Spleen (tissue), 7 donors: ENCODE measurements around the gene AURKAIP1.

Source experiments
- POLR2A ChIP-seq, 3 donors: fragments of 450-650 bp; IDR thresholded peaks; one replicate each; pipeline ENCODE4 v1.5.1; 2017; ENCODE audit warnings: antibody characterized with exemption in 3 of 3, mild to moderate bottlenecking in 1 of 3
- POLR2AphosphoS5 ChIP-seq, 3 donors: sonication (generic); formaldehyde crosslinking; IDR thresholded peaks; one replicate each; pipeline ENCODE4 v1.5.1; 2017; ENCODE audit warnings: antibody characterized with exemption in 3 of 3
- TF ChIP-seq, protein P1 (sequence below), 11 experiments: fragments of 200-600 bp in 7 of 11; fragments of 450-650 bp in 4 of 11; sonication (generic) in 4 of 11; IDR thresholded peaks in 8 of 11; conservative IDR thresholded peaks in 3 of 11; 1 replicate in 7 of 11; 2 replicates in 4 of 11; pipeline versions ENCODE4 v1.4.0 to v1.8.0; 2016 to 2021; ENCODE audit warnings: antibody characterized with exemption in 11 of 11, inconsistent platforms in 4 of 11, mild to moderate bottlenecking in 1 of 11
- donor health status: DM: no; HTN: no; CAD: no; lungs with moderate emphysema.
- donor health status: DM: no; HTN: no; CAD: no.
- donor health status: DM: no; HTN: no; CAD: no.

- TF ChIP-seq POLR2A (IDR thresholded peaks at IDR 0.05) (no peak), POLR2AphosphoS5 (IDR thresholded peaks at IDR 0.05) (peak in 1 of 3 donors; percentile 22)
- TF ChIP-seq, protein P1, sequence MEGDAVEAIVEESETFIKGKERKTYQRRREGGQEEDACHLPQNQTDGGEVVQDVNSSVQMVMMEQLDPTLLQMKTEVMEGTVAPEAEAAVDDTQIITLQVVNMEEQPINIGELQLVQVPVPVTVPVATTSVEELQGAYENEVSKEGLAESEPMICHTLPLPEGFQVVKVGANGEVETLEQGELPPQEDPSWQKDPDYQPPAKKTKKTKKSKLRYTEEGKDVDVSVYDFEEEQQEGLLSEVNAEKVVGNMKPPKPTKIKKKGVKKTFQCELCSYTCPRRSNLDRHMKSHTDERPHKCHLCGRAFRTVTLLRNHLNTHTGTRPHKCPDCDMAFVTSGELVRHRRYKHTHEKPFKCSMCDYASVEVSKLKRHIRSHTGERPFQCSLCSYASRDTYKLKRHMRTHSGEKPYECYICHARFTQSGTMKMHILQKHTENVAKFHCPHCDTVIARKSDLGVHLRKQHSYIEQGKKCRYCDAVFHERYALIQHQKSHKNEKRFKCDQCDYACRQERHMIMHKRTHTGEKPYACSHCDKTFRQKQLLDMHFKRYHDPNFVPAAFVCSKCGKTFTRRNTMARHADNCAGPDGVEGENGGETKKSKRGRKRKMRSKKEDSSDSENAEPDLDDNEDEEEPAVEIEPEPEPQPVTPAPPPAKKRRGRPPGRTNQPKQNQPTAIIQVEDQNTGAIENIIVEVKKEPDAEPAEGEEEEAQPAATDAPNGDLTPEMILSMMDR (IDR thresholded peaks at IDR 0.05 in 8 of 11, conservative IDR thresholded peaks at IDR 0.05 in 3 of 11) = no peak
These were observed 34.0 kb downstream of the AURKAIP1 start for GRCh38 chr1:1340791-1341548.
